ENCODE data around the gene RUNX3. TPM values are rescaled to one million over a fixed set of nuclear protein-coding genes. Genes with fewer than 3 reads are reported as not detected.

The RUNX3 gene
- polyA plus RNA-seq, 1 donor: 0.27 TPM

GRCh38 chr1:24946861-24947658 is 17.0 kb upstream of the RUNX3 start:
- DNase-seq: no peak

DNA sequence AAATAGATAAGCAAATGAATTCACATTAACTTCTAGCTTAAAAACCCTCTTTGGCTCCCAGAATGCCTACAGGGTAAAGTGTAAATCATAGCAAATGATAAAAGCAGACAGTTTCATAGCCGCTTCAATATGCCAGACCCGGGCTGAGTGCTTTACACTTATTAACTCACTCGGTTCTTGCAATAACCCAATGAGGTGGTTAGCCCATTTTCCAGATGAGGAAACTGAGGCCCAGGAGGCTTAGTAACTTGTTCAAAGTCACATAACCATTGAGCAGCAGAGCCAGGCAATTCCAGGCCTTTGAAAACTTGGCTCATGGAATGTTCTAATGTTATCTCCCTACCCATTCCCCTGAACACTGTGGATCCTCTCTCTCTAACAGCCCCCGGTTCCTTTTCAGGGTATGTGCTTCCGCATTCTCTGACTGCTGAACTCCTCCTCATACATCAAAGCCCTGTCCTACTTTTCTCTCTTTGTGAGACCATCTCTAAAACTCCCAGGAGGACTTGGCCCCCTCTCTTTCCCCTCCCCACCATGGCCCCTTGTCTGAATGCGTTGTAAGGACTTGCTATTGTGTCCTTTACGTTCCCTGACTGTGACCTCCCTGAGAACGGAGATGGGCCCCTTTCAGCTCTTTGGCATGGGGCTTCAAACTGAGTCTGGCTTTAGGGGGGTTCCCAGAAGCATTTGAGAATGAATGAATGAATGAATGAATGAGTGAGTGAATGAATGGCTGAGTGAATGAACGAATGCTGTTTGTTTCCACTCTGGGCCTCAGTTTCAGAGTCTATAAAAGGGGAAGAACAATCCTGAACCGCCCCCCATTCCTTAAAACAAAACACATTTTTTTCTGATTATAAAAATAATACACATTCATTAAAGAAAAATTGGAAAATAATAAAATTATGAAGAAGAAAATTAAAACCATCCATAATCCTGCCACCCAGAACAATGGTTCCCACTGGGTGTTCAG is 15.6 kb upstream of the RUNX3 start:
- DNase-seq: no peak

GRCh38 chr1:24944318-24944717 is 14.2 kb upstream of the RUNX3 start:
- DNase-seq: no peak

GRCh38 chr1:24942789-24943188 is 12.7 kb upstream of the RUNX3 start:
- no peak for DNase-seq

- no peak for DNase-seq
These were observed 11.5 kb upstream of the RUNX3 start for GRCh38 chr1:24941564-24941963.

DNA sequence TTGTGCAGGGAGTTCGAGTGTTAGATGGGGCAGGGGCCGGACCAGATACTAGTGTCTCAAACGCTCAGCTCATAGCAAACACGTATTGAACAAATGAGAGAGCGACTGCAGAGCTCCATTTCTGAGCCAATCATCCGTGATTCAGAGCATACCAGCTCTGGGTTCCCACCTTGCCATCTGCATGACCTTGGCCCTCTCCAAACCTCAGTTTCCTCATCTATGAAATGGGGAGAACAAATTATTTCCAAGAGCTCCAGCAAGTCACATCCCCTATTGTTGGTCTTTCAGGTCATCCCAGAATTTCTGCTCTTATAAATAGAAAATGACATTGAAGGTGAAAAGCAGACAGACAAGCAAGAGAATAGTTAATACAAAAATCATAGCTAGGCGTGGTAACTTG is 10.2 kb upstream of the RUNX3 start:
- DNase-seq: no peak

GRCh38 chr1:24939675-24940193 is 9.7 kb upstream of the RUNX3 start:
- DNase-seq: no peak

GRCh38 chr1:24939040-24939674 is 9.1 kb upstream of the RUNX3 start:
- no peak for DNase-seq

- no peak for DNase-seq
These were observed 8.2 kb upstream of the RUNX3 start for GRCh38 chr1:24938276-24938675.

DNA sequence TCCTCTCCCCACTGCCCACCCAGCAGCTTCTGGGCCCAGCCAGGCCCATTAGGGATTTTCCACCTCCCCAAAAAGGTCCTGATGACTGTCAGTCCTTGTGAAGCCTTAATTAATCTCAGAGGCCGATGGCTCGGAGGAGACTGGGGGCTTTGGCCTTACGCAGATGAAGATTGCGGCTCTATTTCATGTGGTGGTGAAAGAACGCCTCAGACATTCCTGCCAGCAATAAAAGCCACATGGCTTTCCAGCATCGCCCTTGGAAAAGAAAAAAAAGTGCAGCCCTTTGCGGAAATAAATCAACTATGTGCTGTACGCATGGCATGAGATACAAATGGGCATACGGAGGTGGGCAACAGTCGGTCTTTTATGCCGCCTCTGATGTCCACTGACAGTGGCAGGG is 6.6 kb upstream of the RUNX3 start:
- DNase-seq: no peak

DNA sequence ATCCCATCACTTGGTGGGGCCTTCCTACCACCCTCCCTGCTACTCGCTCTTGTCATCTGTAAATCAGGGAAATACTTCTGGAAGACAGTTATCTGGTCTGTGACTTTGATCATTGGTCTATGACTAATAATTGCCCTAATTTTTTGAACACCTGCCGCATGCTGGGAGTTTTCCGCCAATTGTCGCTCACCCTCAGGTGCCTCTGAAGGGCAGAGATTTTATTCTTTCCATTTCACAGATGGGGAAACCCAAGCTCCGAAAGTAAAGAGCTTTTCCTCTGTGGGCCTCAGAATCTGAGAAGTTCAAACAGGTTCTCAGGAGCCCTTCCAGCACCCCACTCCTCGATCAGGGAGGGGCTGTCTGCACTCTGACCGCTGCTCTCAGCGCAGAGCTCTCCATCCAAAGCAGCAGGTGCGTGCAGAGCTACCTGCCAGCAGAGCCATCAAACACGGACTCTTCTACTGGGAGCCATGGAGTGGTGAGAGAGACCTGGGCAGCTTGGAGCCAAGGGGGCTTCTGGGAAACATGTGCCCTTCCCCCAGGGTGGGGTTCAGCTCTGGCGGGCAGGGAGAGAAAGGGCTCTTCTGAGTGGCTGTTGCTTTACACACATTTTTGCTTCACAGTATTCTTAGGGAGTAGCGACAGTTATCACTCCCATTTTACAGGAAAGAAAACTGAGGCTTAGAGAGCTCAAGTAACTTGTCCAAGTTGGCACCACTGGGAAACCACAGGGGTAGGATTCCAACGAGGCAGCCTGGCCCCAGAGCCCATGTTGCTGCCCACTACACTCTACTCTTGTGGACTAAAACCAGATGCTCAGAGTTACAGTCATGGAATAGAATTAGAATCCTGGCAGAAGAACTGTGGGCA is 5.8 kb upstream of the RUNX3 start:
- no peak for DNase-seq

GRCh38 chr1:24935196-24935526 is 5.1 kb upstream of the RUNX3 start:
- no peak for DNase-seq

GRCh38 chr1:24934310-24935195 is 4.5 kb upstream of the RUNX3 start:
- no peak for DNase-seq

GRCh38 chr1:24933468-24933867 is 3.4 kb upstream of the RUNX3 start:
- no peak for DNase-seq

DNA sequence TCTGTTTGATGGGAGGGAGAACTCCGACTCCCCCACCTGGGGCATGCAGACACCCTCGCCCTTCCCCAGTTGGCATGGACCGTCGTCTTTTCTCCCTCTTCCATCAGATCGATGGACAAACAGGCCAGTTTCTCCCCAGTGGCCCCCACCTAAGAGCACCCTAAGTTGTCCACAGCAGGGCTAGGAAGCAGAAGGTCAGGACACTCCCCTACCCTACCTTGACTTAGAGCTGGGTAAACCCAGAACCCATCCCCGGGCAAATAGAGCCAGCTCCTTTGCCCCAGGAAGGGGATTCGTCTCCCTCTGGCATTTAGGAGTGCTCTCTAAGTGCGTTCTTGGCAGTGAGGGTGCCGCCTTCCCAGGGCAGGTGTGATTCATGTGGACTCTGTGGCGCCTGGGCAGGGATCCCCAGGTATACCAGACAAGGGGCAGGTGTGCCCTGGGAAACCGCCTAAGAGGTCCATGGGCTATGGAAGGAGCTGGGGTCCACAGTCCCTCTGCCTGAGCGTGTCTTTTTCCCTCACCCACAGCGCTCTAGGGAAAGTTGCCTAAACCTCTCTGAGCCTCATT is 2.7 kb upstream of the RUNX3 start:
- DNase-seq: no peak

GRCh38 chr1:24932284-24932683 is 2.2 kb upstream of the RUNX3 start:
- DNase-seq: no peak

DNA sequence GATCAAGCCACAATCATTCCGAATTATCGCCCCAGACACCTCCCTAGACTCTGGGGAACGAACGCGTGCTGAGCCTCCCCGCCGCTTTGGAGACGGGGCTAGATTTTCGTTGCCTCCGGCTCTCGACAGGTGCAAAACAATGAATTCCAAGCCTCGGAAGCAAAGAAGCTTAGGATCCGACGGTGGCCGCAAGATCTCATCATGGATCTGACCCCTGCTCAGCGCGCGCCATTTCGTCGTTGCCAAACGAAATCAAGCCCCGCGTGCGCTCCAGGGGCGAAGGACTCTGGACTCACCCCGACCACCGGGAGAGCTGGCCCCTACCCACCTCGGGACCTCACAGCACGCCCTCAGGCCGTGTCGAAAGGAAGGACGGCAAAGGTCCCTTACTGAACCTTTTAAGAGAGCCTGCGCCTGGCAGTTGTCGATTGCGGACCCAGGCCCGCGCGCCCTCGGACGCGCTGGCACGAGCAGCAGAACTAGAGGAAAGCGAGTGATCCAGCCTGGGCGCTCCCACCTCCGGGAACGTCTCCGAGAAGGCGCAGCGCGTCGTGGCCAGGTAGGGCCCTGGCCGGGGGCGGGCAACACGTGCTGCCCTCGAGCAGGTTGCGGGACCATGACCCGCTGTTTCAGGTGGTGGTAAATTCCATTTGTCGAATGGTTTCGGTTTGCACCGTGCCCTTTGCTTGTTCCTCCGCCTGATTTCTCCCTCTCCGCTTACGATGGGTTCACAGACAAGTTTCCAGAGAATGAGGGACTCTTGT is 1.6 kb upstream of the RUNX3 start:
- no peak for DNase-seq

DNA sequence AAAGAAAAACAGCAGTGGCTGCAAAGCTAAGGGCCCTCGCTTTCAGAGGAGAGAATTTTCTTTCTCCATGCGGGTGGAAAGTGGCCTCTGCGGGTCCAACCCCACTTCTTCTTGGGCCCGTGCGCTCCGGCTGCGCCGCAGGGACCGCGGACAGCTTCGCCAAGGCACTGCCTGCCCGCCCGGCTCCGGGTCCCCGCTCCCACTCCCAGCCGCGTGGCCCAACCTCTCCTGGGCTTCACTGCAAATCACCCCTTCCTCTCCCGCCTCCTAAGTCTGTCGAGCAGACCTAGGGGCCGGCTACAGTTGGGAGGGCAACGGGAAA is 1.0 kb upstream of the RUNX3 start:
- DNase-seq: no peak
